Natural killer cell (primary cell): ENCODE measurements around the gene TAMM41. TPM values are rescaled to one million over a fixed set of nuclear protein-coding genes. Genes with fewer than 3 reads are reported as not detected.
"Not testable (repeated sequence)": the region's sequence is repeated elsewhere in the genome, so short reads cannot be mapped to it uniquely, and the experiment has no call there.

Experiments used
- ATAC-seq, 3 donors: fragments of 150-1000 bp in 2 of 3; fragments of 200-7000 bp in 1 of 3; cut with Tn5 transposase; 1 replicate in 1 of 3; 2 replicates in 2 of 3; pipeline ENCODE4 v1.10.0; 2021; ENCODE audit warnings: mild to moderate bottlenecking in 2 of 3, moderate library complexity in 2 of 3
- DNase-seq, 2 donors: peaks; one replicate each; pipeline versions ENCODE4 v3.0.0 to v3.0.0-alpha.2; 2013 to 2021; ENCODE audit warnings: mixed read lengths in 1 of 2
- H3K27ac ChIP-seq: one replicate; pipeline ENCODE4 v1.5.1; 2013; ENCODE audit warnings: mild to moderate bottlenecking, low read length
- H3K27me3 ChIP-seq: one replicate; pipeline ENCODE4 v1.6.1; 2013; ENCODE audit warnings: low read length; ENCODE audit not compliant: control insufficient read depth, insufficient read depth
- H3K36me3 ChIP-seq: one replicate; pipeline ENCODE4 v1.6.1; 2013; ENCODE audit warnings: low read length; ENCODE audit not compliant: control insufficient read depth, insufficient read depth
- H3K4me1 ChIP-seq: one replicate; pipeline ENCODE4 v1.6.1; 2013; ENCODE audit warnings: low read length; ENCODE audit not compliant: control insufficient read depth, insufficient read depth
- H3K4me3 ChIP-seq: one replicate; pipeline ENCODE4 v1.5.1; 2013; ENCODE audit warnings: low read length
- H3K9me3 ChIP-seq: one replicate; pipeline ENCODE4 v1.6.1; 2013; ENCODE audit warnings: low read length; ENCODE audit not compliant: control insufficient read depth, insufficient read depth
- H3K27ac Mint-ChIP-seq, 2 donors: one replicate each; pipeline ENCODE4 v1.8.0; 2022; ENCODE audit warnings: mild to moderate bottlenecking in 2 of 2, mixed read lengths in 2 of 2, moderate library complexity in 1 of 2
- H3K27me3 Mint-ChIP-seq, 2 donors: one replicate each; pipeline ENCODE4 v1.8.0; 2022; ENCODE audit warnings: low read depth in 2 of 2, mixed read lengths in 2 of 2
- H3K36me3 Mint-ChIP-seq: one replicate; pipeline ENCODE4 v1.8.0; 2022; ENCODE audit warnings: mixed read lengths
- H3K4me1 Mint-ChIP-seq, 2 donors: one replicate each; pipeline ENCODE4 v1.8.0; 2022; ENCODE audit warnings: mixed read lengths in 2 of 2
- H3K4me3 Mint-ChIP-seq: one replicate; pipeline ENCODE4 v1.8.0; 2022; ENCODE audit warnings: mild to moderate bottlenecking, moderate library complexity, mixed read lengths
- H3K9me3 Mint-ChIP-seq, 2 donors: one replicate each; pipeline ENCODE4 v1.8.0; 2022; ENCODE audit warnings: mixed read lengths in 2 of 2
- WGBS: methylation state at CpG from one replicate; pipeline ENCODE4 v1.1.7; 2013; ENCODE audit warnings: missing lambda C conversion rate; ENCODE audit not compliant: insufficient coverage; 5-methylcytosine and 5-hydroxymethylcytosine counted together
- intact Hi-C: fragments of 100-400 bp; cut with micrococcal nuclease; formaldehyde crosslinking; loops from one replicate; pipeline ENCODE4 v1.14.2; 2022
- total RNA-seq, 4 donors: library from RNA; stranded (reverse); fragments of 120-200 nt in 1 of 4; gene quantifications; one replicate each; pipeline versions ENCODE4 v1.2.3 to v1.2.4, GENCODE V29; 2013 to 2022
- TF ChIP-seq, protein P1 (sequence below): fragments of 200-600 bp; IDR thresholded peaks from one replicate; pipeline ENCODE4 v1.8.0; 2022; ENCODE audit warnings: antibody characterized with exemption

Gene TAMM41
- total RNA-seq, 3 donors from 2014 or later (not counting 1 experiment from before 2014, with no cell fraction given) = 17.9 to 25.8 (median 23.2) TPM

DNA sequence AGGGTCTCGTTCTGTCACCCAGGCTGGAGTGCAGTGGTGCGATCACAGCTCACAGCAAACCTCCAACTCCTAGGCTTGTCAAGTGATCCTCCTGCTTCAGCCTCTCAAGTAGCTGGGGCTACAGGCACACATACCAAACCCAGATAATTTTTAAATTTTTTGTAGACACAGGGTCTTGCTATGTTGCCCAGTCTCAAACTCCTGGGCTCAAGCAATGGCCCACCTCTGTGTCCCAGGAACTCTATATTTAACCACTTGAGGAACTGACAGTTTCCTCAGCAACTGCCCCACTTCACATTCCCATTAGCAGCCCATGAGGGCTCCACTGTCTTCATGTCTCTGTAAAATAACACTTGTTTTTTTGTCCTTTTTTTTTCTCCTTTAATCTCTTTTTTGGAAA is 68.4 kb downstream of the TAMM41 start:
- Mint-ChIP-seq H3K4me1 (no peaks in the 10 kb centered on the region), H3K27me3 (no peaks in the 10 kb centered on the region), H3K36me3 (no peaks in the 10 kb centered on the region), H3K4me3 (no peak overlapping the region), H3K9me3 (no peaks in the 10 kb centered on the region), H3K27ac (no peak overlapping the region)
- WGBS = 94% methylated on average over 2 of the region's 2 CpGs
- ATAC-seq (no peak), DNase-seq (no peak)
- TF ChIP-seq, protein P1, sequence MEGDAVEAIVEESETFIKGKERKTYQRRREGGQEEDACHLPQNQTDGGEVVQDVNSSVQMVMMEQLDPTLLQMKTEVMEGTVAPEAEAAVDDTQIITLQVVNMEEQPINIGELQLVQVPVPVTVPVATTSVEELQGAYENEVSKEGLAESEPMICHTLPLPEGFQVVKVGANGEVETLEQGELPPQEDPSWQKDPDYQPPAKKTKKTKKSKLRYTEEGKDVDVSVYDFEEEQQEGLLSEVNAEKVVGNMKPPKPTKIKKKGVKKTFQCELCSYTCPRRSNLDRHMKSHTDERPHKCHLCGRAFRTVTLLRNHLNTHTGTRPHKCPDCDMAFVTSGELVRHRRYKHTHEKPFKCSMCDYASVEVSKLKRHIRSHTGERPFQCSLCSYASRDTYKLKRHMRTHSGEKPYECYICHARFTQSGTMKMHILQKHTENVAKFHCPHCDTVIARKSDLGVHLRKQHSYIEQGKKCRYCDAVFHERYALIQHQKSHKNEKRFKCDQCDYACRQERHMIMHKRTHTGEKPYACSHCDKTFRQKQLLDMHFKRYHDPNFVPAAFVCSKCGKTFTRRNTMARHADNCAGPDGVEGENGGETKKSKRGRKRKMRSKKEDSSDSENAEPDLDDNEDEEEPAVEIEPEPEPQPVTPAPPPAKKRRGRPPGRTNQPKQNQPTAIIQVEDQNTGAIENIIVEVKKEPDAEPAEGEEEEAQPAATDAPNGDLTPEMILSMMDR = no peak
- Histone ChIP-seq H3K27me3 (no peaks in the 10 kb centered on the region), H3K4me3 (no peak overlapping the region), H3K9me3 (no peaks in the 10 kb centered on the region), H3K36me3 (no peaks in the 10 kb centered on the region), H3K4me1 (no peaks in the 10 kb centered on the region), H3K27ac (no peak overlapping the region)
- intact Hi-C loops = no loop called here

DNA sequence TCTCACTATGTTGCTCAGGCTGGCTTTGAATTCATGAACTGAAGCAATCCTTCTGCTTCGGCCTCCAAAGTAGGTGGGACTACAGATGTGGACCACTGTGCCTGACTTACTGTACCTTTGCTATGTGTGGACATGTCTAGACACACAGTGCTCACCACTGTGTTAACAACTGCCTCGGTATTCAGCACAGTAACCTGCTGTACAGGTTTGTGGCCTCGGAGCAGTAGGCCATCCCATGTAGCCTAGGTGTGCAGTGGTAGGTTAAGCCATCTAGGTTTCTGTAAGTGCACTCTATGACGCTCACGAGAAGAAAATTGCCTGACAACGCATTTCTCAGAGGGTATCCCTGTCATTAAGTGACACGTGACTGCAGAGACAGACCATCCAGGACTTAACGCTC is 70.3 kb downstream of the TAMM41 start:
- peak in 1 of 3 donors; percentile 24 for ATAC-seq
- WGBS = 97% methylated on average over 8 of the region's 8 CpGs
- DNase-seq = no peak
- Mint-ChIP-seq H3K9me3 (no peaks in the 10 kb centered on the region), H3K4me1 (peaks cover 0 to under 1% of the 10 kb centered on the region in 2 donors), H3K4me3 (no peak overlapping the region), H3K27ac (no peak overlapping the region), H3K36me3 (no peaks in the 10 kb centered on the region), H3K27me3 (no peaks in the 10 kb centered on the region)
- Histone ChIP-seq H3K27ac (no peak overlapping the region), H3K36me3 (no peaks in the 10 kb centered on the region), H3K9me3 (no peaks in the 10 kb centered on the region), H3K4me3 (no peak overlapping the region), H3K4me1 (no peaks in the 10 kb centered on the region), H3K27me3 (no peaks in the 10 kb centered on the region)
- intact Hi-C loops = no loop called here
- TF ChIP-seq, protein P1 = no peak

DNA sequence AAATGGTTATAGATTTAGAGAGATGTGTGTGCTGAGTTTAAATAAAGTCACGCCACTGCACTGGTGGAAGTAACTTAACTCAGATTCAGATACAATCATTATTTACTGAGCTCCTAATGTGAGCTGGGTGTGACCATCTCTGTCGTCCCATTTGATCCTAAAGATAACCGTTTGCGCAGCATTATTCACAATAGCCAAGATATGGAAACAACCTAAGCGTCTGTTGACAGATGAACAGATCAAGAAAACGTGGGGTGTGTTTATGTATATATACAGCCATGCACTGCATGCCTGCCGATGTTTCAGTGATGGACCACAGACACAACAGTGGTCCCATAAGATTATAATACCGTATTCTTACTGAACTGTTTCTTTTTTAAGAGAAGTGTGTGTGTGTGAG is 71.2 kb downstream of the TAMM41 start:
- no peak overlapping the region for H3K4me3 Mint-ChIP-seq
- WGBS = 99% methylated on average over 7 of the region's 8 CpGs
- H3K36me3 Mint-ChIP-seq = no peaks in the 10 kb centered on the region
- ATAC-seq (no peak), DNase-seq (no peak)
- peaks cover 8 to 9% of the 10 kb centered on the region in 2 donors for H3K4me1 Mint-ChIP-seq
- Histone ChIP-seq H3K36me3 (no peaks in the 10 kb centered on the region), H3K27me3 (no peaks in the 10 kb centered on the region), H3K4me1 (peaks cover 5% of the 10 kb centered on the region), H3K9me3 (no peaks in the 10 kb centered on the region), H3K27ac (no peak overlapping the region), H3K4me3 (no peak overlapping the region)
- TF ChIP-seq, protein P1 = no peak
- no peak overlapping the region for H3K27ac Mint-ChIP-seq
- H3K27me3 Mint-ChIP-seq = no peaks in the 10 kb centered on the region
- H3K9me3 Mint-ChIP-seq = no peaks in the 10 kb centered on the region
- intact Hi-C loops = no loop called here

DNA sequence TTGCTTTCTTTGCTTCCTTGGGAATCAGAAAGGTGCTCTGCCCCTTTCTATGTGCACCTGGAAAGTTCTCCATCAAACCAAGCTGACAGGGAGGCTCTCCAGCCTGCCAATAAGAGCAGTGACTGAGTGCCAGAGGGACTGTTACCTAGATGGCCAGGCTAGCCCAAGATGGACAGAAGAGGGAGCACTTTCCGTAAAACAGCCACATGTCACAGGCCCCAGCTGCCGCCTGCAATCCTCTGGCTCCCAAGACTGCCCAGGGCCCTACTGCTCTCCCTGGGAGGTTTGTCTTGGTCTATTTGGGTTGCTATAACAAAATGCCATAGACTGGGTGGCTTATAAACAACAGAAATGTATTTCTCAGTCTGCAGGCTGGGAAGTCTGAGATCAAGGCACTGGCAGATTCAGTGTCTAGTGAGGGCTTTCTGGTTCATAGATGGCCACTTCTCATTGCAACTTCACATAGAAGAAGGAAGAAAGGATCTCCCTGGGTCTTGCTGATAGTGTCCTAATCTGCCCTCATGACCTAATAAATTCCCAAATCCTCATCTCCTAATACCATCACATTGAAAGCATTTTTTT is 72.3 kb downstream of the TAMM41 start:
- Histone ChIP-seq H3K36me3 (no peaks in the 10 kb centered on the region), H3K4me3 (no peak overlapping the region), H3K27ac (no peak overlapping the region), H3K27me3 (no peaks in the 10 kb centered on the region), H3K4me1 (peaks cover 12% of the 10 kb centered on the region), H3K9me3 (no peaks in the 10 kb centered on the region)
- WGBS = 78% methylated on average over 2 of the region's 2 CpGs
- TF ChIP-seq, protein P1 = no peak
- intact Hi-C loops = no loop called here
- no peaks in the 10 kb centered on the region for H3K36me3 Mint-ChIP-seq
- H3K4me3 Mint-ChIP-seq = no peak overlapping the region
- H3K4me1 Mint-ChIP-seq = peaks cover 17% of the 10 kb centered on the region in 2 donors
- H3K27me3 Mint-ChIP-seq = no peaks in the 10 kb centered on the region
- DNase-seq (no peak), ATAC-seq (no peak)
- no peaks in the 10 kb centered on the region for H3K9me3 Mint-ChIP-seq
- no peak overlapping the region for H3K27ac Mint-ChIP-seq

DNA sequence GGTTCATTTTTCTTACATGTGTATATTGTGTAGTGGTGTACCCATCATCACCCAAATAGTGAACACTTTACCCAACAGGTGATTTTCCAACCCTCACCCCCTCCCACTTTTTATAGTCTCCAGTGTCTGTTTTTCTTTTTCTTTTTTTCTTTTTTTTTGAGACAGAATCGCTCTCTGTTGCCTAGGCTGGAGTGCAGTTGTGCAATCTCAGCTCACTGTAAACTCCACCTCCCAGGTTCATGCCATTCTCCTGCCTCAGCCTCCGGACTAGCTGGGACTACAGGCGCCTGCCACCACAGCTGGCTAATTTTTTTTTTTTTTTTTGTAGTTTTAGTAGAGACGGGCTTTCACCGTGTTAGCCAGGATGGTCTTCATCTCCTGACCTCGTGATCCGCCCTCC is 74.8 kb downstream of the TAMM41 start:
- 95% methylated on average over 7 of the region's 7 CpGs for WGBS
- H3K27ac ChIP-seq, H3K36me3 ChIP-seq, H3K4me3 Mint-ChIP-seq, H3K27ac Mint-ChIP-seq, H3K27me3 Mint-ChIP-seq, intact Hi-C loops, ATAC-seq, H3K36me3 Mint-ChIP-seq, H3K9me3 Mint-ChIP-seq, H3K9me3 ChIP-seq, DNase-seq, H3K4me3 ChIP-seq, H3K27me3 ChIP-seq: not testable (repeated sequence)
- peaks cover 12% of the 10 kb centered on the region for H3K4me1 ChIP-seq
- H3K4me1 Mint-ChIP-seq = peaks cover 17% of the 10 kb centered on the region in 2 donors
